ENCODE data around the gene STAB2.

Gene STAB2

GRCh38 chr12:103688376-103689063 is 101.4 kb downstream of the STAB2 start:
- TF ChIP-seq, protein P1, sequence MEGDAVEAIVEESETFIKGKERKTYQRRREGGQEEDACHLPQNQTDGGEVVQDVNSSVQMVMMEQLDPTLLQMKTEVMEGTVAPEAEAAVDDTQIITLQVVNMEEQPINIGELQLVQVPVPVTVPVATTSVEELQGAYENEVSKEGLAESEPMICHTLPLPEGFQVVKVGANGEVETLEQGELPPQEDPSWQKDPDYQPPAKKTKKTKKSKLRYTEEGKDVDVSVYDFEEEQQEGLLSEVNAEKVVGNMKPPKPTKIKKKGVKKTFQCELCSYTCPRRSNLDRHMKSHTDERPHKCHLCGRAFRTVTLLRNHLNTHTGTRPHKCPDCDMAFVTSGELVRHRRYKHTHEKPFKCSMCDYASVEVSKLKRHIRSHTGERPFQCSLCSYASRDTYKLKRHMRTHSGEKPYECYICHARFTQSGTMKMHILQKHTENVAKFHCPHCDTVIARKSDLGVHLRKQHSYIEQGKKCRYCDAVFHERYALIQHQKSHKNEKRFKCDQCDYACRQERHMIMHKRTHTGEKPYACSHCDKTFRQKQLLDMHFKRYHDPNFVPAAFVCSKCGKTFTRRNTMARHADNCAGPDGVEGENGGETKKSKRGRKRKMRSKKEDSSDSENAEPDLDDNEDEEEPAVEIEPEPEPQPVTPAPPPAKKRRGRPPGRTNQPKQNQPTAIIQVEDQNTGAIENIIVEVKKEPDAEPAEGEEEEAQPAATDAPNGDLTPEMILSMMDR (IDR thresholded peaks at IDR 0.05; ENCODE audit: low read depth, low read length): no peak

GRCh38 chr12:103690426-103690825 is 103.4 kb downstream of the STAB2 start:
- no peak overlapping the region for H3K4me3 ChIP-seq (ENCODE audit: low read depth, low read length)
- TF ChIP-seq, protein P1 (IDR thresholded peaks at IDR 0.05; ENCODE audit: low read depth, low read length): no peak

More at GRCh38 chr12:103688376-103689063, 101.4 kb downstream of the STAB2 start:
- no peak overlapping the region for H3K4me3 ChIP-seq (ENCODE audit: low read depth, low read length)

DNA sequence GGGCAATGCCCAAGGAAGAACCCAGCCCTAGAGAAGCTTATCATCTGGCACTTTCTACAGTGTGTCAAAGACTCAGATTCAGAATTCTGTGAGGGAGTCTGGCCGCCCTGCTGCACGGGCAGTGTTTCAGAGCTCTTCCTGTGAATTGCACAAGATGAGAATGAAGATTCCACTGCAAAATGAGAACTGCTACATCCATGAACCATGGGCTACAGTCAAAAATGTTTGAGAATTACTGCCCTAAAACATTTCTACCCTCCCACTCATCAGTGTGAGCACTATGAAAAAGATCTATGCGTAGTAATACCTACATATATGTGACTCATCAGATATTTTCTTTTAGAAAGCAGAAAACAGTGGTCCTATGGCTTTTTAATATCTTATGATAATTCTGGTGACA is 104.0 kb downstream of the STAB2 start:
- TF ChIP-seq, protein P1 (IDR thresholded peaks at IDR 0.05; ENCODE audit: low read depth, low read length): no peak
- H3K4me3 ChIP-seq (ENCODE audit: low read depth, low read length): no peak overlapping the region

DNA sequence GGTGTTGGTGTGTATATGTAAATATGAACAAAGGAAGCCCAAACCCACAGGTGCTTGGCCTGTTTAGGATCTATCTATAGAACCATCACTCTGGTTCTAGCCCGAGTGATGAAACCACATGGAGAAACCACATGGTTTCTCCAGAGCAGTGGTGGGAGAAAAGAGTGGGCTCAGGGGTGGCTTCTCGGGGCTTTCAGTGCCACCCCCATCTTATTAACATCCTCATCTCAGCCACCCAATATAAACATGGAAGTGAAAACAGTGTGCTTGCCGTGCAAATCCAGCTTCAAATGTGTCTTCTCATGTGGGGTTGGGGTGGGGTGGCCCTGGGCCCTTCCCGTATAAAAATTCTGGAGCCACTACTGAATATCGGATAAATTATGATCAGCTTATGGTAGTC is 109.0 kb downstream of the STAB2 start:
- TF ChIP-seq, protein P1 (IDR thresholded peaks at IDR 0.05; ENCODE audit: low read depth, low read length): no peak
- no peak overlapping the region for H3K4me3 ChIP-seq (ENCODE audit: low read depth, low read length)

GRCh38 chr12:103697971-103698751 is 111.1 kb downstream of the STAB2 start:
- H3K4me3 ChIP-seq (ENCODE audit: low read depth, low read length): no peak overlapping the region
- TF ChIP-seq, protein P1 (IDR thresholded peaks at IDR 0.05; ENCODE audit: low read depth, low read length): no peak

DNA sequence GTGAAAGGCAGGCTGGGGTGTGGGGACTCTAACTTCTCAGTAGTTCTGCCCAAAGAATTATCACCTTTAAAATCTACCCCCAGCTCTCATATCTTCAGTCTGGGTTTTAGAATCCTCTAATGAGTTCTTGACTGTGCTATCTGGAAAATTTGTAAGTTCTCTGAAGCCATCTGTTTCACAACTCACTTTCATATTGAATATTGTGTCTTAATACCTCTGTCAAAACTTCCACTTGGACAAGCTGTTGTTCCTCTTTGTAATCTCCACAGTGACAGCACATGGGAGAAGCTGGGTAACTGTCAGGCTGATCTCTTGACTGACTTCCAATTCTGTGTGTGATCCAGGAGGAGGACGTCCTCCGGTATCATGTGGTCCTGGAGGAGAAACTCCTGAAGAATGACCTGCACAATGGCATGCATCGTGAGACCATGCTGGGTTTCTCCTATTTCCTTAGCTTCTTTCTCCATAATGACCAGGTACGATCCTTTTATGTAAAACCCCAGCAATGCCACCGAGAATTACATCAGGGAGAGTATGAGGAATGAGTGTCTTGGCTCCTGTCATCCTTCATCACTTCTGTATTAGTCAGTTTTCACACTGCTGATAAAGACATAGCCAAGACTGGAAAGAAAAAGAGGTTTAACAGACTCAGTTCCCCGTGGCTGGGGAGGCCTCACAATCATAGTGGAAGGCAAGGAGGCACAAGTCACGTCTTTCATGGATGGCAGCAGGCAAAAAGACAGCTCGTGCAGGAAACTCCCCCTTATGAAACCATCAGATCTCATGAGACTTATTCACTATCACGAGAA is 111.9 kb downstream of the STAB2 start:
- TF ChIP-seq, protein P1 (IDR thresholded peaks at IDR 0.05; ENCODE audit: low read depth, low read length): no peak
- H3K4me3 ChIP-seq (ENCODE audit: low read depth, low read length): no peak overlapping the region

All from WI38 (cell line).